Activated T-cell treated with anti-CD3 and anti-CD28 coated beads for 24 hours (primary cell): Measurements from ENCODE around the gene RCC1.
"Not testable (repeated sequence)": the region's sequence is repeated elsewhere in the genome, so short reads cannot be mapped to it uniquely, and the experiment has no call there.

Experiments used
- DNase-seq: peaks from one replicate; pipeline ENCODE4 v3.0.0-alpha.2; 2020; ENCODE audit warnings: low read depth

The RCC1 gene

GRCh38 chr1:28510970-28511440 is 5.2 kb downstream of the RCC1 start:
- no peak for DNase-seq

GRCh38 chr1:28512058-28512611 is 6.3 kb downstream of the RCC1 start:
- no peak for DNase-seq

- DNase-seq, result peak; percentile 17
These were observed 8.6 kb downstream of the RCC1 start for GRCh38 chr1:28514445-28514933.

GRCh38 chr1:28516518-28516956 is 10.7 kb downstream of the RCC1 start:
- no peak for DNase-seq

GRCh38 chr1:28517649-28517999 is 11.8 kb downstream of the RCC1 start:
- DNase-seq, result no peak

- peak; percentile 89 for DNase-seq
These were observed 12.3 kb downstream of the RCC1 start for GRCh38 chr1:28518000-28518744.

GRCh38 chr1:28518745-28519341 is 13.0 kb downstream of the RCC1 start:
- peak; percentile 38 for DNase-seq

GRCh38 chr1:28519946-28520725 is 14.3 kb downstream of the RCC1 start:
- no peak for DNase-seq

GRCh38 chr1:28520796-28521195 is 15.0 kb downstream of the RCC1 start:
- not testable (repeated sequence) for DNase-seq

- DNase-seq, result no peak
These were observed 15.8 kb downstream of the RCC1 start for GRCh38 chr1:28521502-28522164.

- DNase-seq, result not testable (repeated sequence)
These were observed 16.7 kb downstream of the RCC1 start for GRCh38 chr1:28522537-28522936.

- DNase-seq, result not testable (repeated sequence)
These were observed 19.3 kb downstream of the RCC1 start for GRCh38 chr1:28525002-28525642.

GRCh38 chr1:28526886-28527285 is 21.0 kb downstream of the RCC1 start:
- DNase-seq, result no peak

GRCh38 chr1:28530456-28530855 is 24.6 kb downstream of the RCC1 start:
- no peak for DNase-seq

- no peak for DNase-seq
These were observed 28.8 kb downstream of the RCC1 start for GRCh38 chr1:28534671-28535070.

GRCh38 chr1:28535180-28535579 is 29.3 kb downstream of the RCC1 start:
- DNase-seq, result no peak

GRCh38 chr1:28537457-28538199 is 31.8 kb downstream of the RCC1 start:
- DNase-seq, result no peak

- DNase-seq, result no peak
These were observed 32.4 kb downstream of the RCC1 start for GRCh38 chr1:28538286-28538685.

- DNase-seq, result no peak
These were observed 34.8 kb downstream of the RCC1 start for GRCh38 chr1:28540651-28541050.

GRCh38 chr1:28541414-28542015 is 35.7 kb downstream of the RCC1 start:
- not testable (repeated sequence) for DNase-seq
